HEK293 (cell line): ENCODE data around the gene SLC16A6.
A peak's percentile ranks its signal among the peaks of the same experiment; 100 is the strongest.

Source experiments
- CTCF ChIA-PET: fragments of 350-600 bp; formaldehyde crosslinking; extraction: SDS; loops from one replicate; lab custom pipeline; 2021; ENCODE audit warnings: antibody characterized with exemption; lab: Yijun Ruan, JAX
- POLR2A ChIA-PET: fragments of 300-600 bp; formaldehyde crosslinking; extraction: SDS; loops from one replicate; lab custom pipeline; 2020; ENCODE audit warnings: antibody characterized with exemption, inconsistent platforms; lab: Yijun Ruan, JAX
- H3K27ac ChIP-seq: fragments of 200-500 bp; sonication (Bioruptor generic); 2 replicates; pipeline ENCODE4 v1.5.1; 2014; ENCODE audit warnings: low read depth, low read length, control low read depth, inconsistent platforms; ENCODE audit errors: extremely low read depth
- H3K36me3 ChIP-seq, 2 experiments: fragments of 200-500 bp in 1 of 2; sonication (Bioruptor generic) in 1 of 2; 1 replicate in 1 of 2; 2 replicates in 1 of 2; pipeline ENCODE4 v1.5.1; 2014 to 2017; ENCODE audit warnings: inconsistent platforms in 2 of 2, low read length in 2 of 2; ENCODE audit not compliant: control insufficient read depth in 2 of 2, insufficient read depth in 1 of 2
- H3K4me1 ChIP-seq: fragments of 200-500 bp; sonication (Bioruptor generic); 2 replicates; pipeline ENCODE4 v1.5.1; 2014; ENCODE audit warnings: mild to moderate bottlenecking, low read length, inconsistent platforms; ENCODE audit not compliant: control insufficient read depth, insufficient read depth
- H3K4me3 ChIP-seq: 2 replicates; pipeline ENCODE4 v1.5.1; 2011; ENCODE audit warnings: low read depth, mild to moderate bottlenecking, control low read depth, low read length, moderate library complexity
- H3K9me3 ChIP-seq: fragments of 200-500 bp; sonication (Bioruptor generic); 2 replicates; pipeline ENCODE4 v1.5.1; 2014; ENCODE audit warnings: low read depth, low read length, inconsistent platforms; ENCODE audit not compliant: control insufficient read depth, insufficient read depth
- BCL6B ChIP-seq: fragments of 450-650 bp; formaldehyde crosslinking; IDR thresholded peaks from 2 replicates; pipeline ENCODE4 v1.5.1; 2017; ENCODE audit warnings: missing biosample characterization, missing genetic modification characterization
- ELK4 ChIP-seq: IDR thresholded peaks from 2 replicates; pipeline ENCODE4 v1.6.1; 2011; ENCODE audit warnings: mild to moderate bottlenecking, low read depth, low read length, borderline replicate concordance
- GFI1B ChIP-seq: fragments of 450-650 bp; formaldehyde crosslinking; IDR thresholded peaks from 2 replicates; pipeline ENCODE4 v1.5.1; 2016; ENCODE audit warnings: missing biosample characterization, missing genetic modification characterization
- IKZF3 ChIP-seq: fragments of 450-650 bp; IDR thresholded peaks from 2 replicates; pipeline ENCODE4 v1.5.0; 2018; ENCODE audit warnings: missing biosample characterization, mild to moderate bottlenecking, missing genetic modification characterization, moderate library complexity
- KLF1 ChIP-seq: fragments of 450-650 bp; formaldehyde crosslinking; IDR thresholded peaks from 2 replicates; pipeline ENCODE4 v1.5.1; 2016; ENCODE audit warnings: missing biosample characterization, missing genetic modification characterization
- KLF10 ChIP-seq: fragments of 450-650 bp; IDR thresholded peaks from 2 replicates; pipeline ENCODE4 v1.5.1; 2018; ENCODE audit warnings: missing biosample characterization, mild to moderate bottlenecking, missing genetic modification characterization
- PBX3 ChIP-seq: sonication (generic); formaldehyde crosslinking; IDR thresholded peaks from 2 replicates; pipeline ENCODE4 v1.8.1; 2022; ENCODE audit warnings: mild to moderate bottlenecking, moderate library complexity, missing genetic modification reagents
- REST ChIP-seq: fragments of 450-650 bp; formaldehyde crosslinking; IDR thresholded peaks from 2 replicates; pipeline ENCODE4 v1.5.1; 2016; ENCODE audit warnings: missing biosample characterization, missing genetic modification characterization
- SP2 ChIP-seq: fragments of 450-650 bp; formaldehyde crosslinking; IDR thresholded peaks from 2 replicates; pipeline ENCODE4 v1.5.1; 2016; ENCODE audit warnings: missing biosample characterization, missing genetic modification characterization
- YY2 ChIP-seq: fragments of 450-650 bp; formaldehyde crosslinking; IDR thresholded peaks from 2 replicates; pipeline ENCODE4 v1.5.1; 2016; ENCODE audit warnings: missing biosample characterization, missing genetic modification characterization
- ZBTB11 ChIP-seq: fragments of 450-650 bp; formaldehyde crosslinking; conservative IDR thresholded peaks from 2 replicates; pipeline ENCODE4 v1.5.1; 2016; ENCODE audit warnings: low read depth, missing biosample characterization, missing genetic modification characterization
- ZBTB17 ChIP-seq: fragments of 450-650 bp; formaldehyde crosslinking; IDR thresholded peaks from 2 replicates; pipeline ENCODE4 v1.5.1; 2016; ENCODE audit warnings: missing biosample characterization, missing genetic modification characterization
- ZNF155 ChIP-seq: fragments of 450-650 bp; formaldehyde crosslinking; IDR thresholded peaks from 2 replicates; pipeline ENCODE4 v1.5.1; 2016; ENCODE audit warnings: missing biosample characterization, missing genetic modification characterization
- ZNF19 ChIP-seq: fragments of 450-650 bp; formaldehyde crosslinking; IDR thresholded peaks from 2 replicates; pipeline ENCODE4; 2016; ENCODE audit warnings: missing biosample characterization, missing genetic modification characterization, low read depth
- ZNF2 ChIP-seq: fragments of 450-650 bp; formaldehyde crosslinking; IDR thresholded peaks from 2 replicates; pipeline ENCODE4 v1.5.1; 2016; ENCODE audit warnings: missing biosample characterization, missing genetic modification characterization
- ZNF239 ChIP-seq: fragments of 450-650 bp; formaldehyde crosslinking; IDR thresholded peaks from 2 replicates; pipeline ENCODE4 v1.5.1; 2016; ENCODE audit warnings: missing biosample characterization, missing genetic modification characterization
- ZNF350 ChIP-seq: fragments of 450-650 bp; formaldehyde crosslinking; IDR thresholded peaks from 2 replicates; pipeline ENCODE4 v1.5.0; 2017; ENCODE audit warnings: missing biosample characterization, mild to moderate bottlenecking, missing genetic modification characterization
- ZNF354C ChIP-seq: fragments of 450-650 bp; formaldehyde crosslinking; IDR thresholded peaks from 2 replicates; pipeline ENCODE4 v1.5.1; 2016; ENCODE audit warnings: missing biosample characterization, missing genetic modification characterization, low read depth, borderline replicate concordance
- ZNF610 ChIP-seq: fragments of 450-650 bp; formaldehyde crosslinking; IDR thresholded peaks from 2 replicates; pipeline ENCODE4 v1.5.1; 2016; ENCODE audit warnings: missing biosample characterization, missing genetic modification characterization, borderline replicate concordance
- ZNF660 ChIP-seq: fragments of 450-650 bp; IDR thresholded peaks from 2 replicates; pipeline ENCODE4 v1.5.1; 2018; ENCODE audit warnings: missing biosample characterization, mild to moderate bottlenecking, missing genetic modification characterization
- ZNF837 ChIP-seq: fragments of 450-650 bp; formaldehyde crosslinking; IDR thresholded peaks from 2 replicates; pipeline ENCODE4 v1.5.1; 2016; ENCODE audit warnings: missing biosample characterization, missing genetic modification characterization
- ZSCAN23 ChIP-seq: fragments of 450-650 bp; formaldehyde crosslinking; IDR thresholded peaks from 2 replicates; pipeline ENCODE4 v1.5.1; 2016; ENCODE audit warnings: missing biosample characterization, missing genetic modification characterization

The SLC16A6 gene

GRCh38 chr17:68290955-68291835 lies at the start of gene SLC16A6, which contains the start of gene ARSG (continued):
- peak; percentile 40 for TF ChIP-seq SP2 (tag by site-specific recombination)
- peak; percentile 53 for TF ChIP-seq KLF1
- TF ChIP-seq ZNF660 (tag by site-specific recombination): 0 out of 2 replicates have a peak, but pooled peaks have one; percentile 11
- peak; percentile 81 for TF ChIP-seq KLF10 (tag by site-specific recombination)
- no peak for TF ChIP-seq ZNF19 (tag by site-specific recombination)
- 0 out of 2 replicates have a peak, but pooled peaks have one; percentile 48 for TF ChIP-seq PBX3
- 0 out of 2 replicates have a peak, but pooled peaks have one; percentile 18 for TF ChIP-seq ZNF610 (tag by site-specific recombination)
- TF ChIP-seq IKZF3 (tag by site-specific recombination): 0 out of 2 replicates have a peak, but pooled peaks have one; percentile 9
- no peak for TF ChIP-seq ZBTB17 (tag by site-specific recombination)
- TF ChIP-seq BCL6B: no peak
- no peak for TF ChIP-seq ZBTB11 (tag by site-specific recombination)
- TF ChIP-seq ZNF239 (tag by site-specific recombination): peak; percentile 96
- TF ChIP-seq ZSCAN23 (tag by site-specific recombination): no peak
- no peak for TF ChIP-seq GFI1B
- no peak for TF ChIP-seq ZNF350 (tag by site-specific recombination)

- CTCF ChIA-PET: no interaction called here
- no peak for TF ChIP-seq REST
- TF ChIP-seq ZNF837 (tag by site-specific recombination): no peak
- TF ChIP-seq PBX3: no peak
- no peak for TF ChIP-seq IKZF3 (tag by site-specific recombination)
- TF ChIP-seq ZNF354C: no peak
- no peak for TF ChIP-seq ZNF155 (tag by site-specific recombination)
- no peak for TF ChIP-seq YY2 (tag by site-specific recombination)
- no peak for TF ChIP-seq ZNF350 (tag by site-specific recombination)
- TF ChIP-seq ZNF2 (tag by site-specific recombination): no peak
- TF ChIP-seq ELK4: no peak
- H3K4me3 ChIP-seq: no peak overlapping the region
- H3K27ac ChIP-seq: no peak overlapping the region
- H3K4me1 ChIP-seq: no peaks in the 10 kb centered on the region
- H3K9me3 ChIP-seq: no peaks in the 10 kb centered on the region
- POLR2A ChIA-PET: no interaction called here
- H3K36me3 ChIP-seq: no peaks in the 10 kb centered on the region
These were observed 43.5 kb upstream of the SLC16A6 start for GRCh38 chr17:68334393-68334792.
